ENCODE measurements around the gene FGR.

FGR gene

GRCh38 chr1:27671964-27672749 is 37.2 kb upstream of the FGR start, which contains the start of gene IFI6:
TSS of gene IFI6 (minus strand) at chr1:27672192. CDS start at chr1:27669314, 2,878 bp downstream.
- no peaks in the 10 kb centered on the region for H3K9me2 ChIP-seq (replicated peaks; ENCODE audit: control insufficient read depth, low read length)
- H3K27ac ChIP-seq (ENCODE audit: low read depth, low read length): no peak within 1 kb of the TSS
- no peak for TF ChIP-seq EZH2phosphoT487 (IDR thresholded peaks at IDR 0.05; ENCODE audit: borderline replicate concordance, low read length)
- TF ChIP-seq, protein P1, sequence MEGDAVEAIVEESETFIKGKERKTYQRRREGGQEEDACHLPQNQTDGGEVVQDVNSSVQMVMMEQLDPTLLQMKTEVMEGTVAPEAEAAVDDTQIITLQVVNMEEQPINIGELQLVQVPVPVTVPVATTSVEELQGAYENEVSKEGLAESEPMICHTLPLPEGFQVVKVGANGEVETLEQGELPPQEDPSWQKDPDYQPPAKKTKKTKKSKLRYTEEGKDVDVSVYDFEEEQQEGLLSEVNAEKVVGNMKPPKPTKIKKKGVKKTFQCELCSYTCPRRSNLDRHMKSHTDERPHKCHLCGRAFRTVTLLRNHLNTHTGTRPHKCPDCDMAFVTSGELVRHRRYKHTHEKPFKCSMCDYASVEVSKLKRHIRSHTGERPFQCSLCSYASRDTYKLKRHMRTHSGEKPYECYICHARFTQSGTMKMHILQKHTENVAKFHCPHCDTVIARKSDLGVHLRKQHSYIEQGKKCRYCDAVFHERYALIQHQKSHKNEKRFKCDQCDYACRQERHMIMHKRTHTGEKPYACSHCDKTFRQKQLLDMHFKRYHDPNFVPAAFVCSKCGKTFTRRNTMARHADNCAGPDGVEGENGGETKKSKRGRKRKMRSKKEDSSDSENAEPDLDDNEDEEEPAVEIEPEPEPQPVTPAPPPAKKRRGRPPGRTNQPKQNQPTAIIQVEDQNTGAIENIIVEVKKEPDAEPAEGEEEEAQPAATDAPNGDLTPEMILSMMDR (IDR thresholded peaks at IDR 0.05; ENCODE audit: low read depth, low read length, poor library complexity, severe bottlenecking): peak; percentile 37
- no peaks in the 10 kb centered on the region for H3K36me3 ChIP-seq (ENCODE audit: control insufficient read depth, low read length)
- H3K79me2 ChIP-seq (ENCODE audit: control insufficient read depth, low read length): no peaks in the 10 kb centered on the region
- H3K4me1 ChIP-seq (ENCODE audit: control insufficient read depth, low read length): peaks cover 20% of the 10 kb centered on the region
- H3K4me2 ChIP-seq (ENCODE audit: low read length): peak within 1 kb of the TSS; percentile 66
- peak within 1 kb of the TSS; percentile 64 for H3K4me3 ChIP-seq (ENCODE audit: low read length)
- no peaks in the 10 kb centered on the region for H4K20me1 ChIP-seq (ENCODE audit: control insufficient read depth, insufficient read depth, low read depth, low read length)
- no peaks in the 10 kb centered on the region for H3K9me3 ChIP-seq (ENCODE audit: control insufficient read depth, insufficient read depth, low read length)
- H3F3A ChIP-seq (ENCODE audit: control insufficient read depth, insufficient read depth): no peaks in the 10 kb centered on the region
- H3K27me3 ChIP-seq (ENCODE audit: control insufficient read depth, low read length): peaks cover 4% of the 10 kb centered on the region

GRCh38 chr1:27669876-27670275 is 34.9 kb upstream of the FGR start:
- peak overlapping the region; percentile 70; the same call in 1 of the 2 replicates for H3K4me2 ChIP-seq (ENCODE audit: low read length)
- no peaks in the 10 kb centered on the region for H3F3A ChIP-seq (ENCODE audit: control insufficient read depth, insufficient read depth)
- no peaks in the 10 kb centered on the region for H3K9me3 ChIP-seq (ENCODE audit: control insufficient read depth, insufficient read depth, low read length)
- H4K20me1 ChIP-seq (ENCODE audit: control insufficient read depth, insufficient read depth, low read depth, low read length): no peaks in the 10 kb centered on the region
- TF ChIP-seq, protein P1 (IDR thresholded peaks at IDR 0.05; ENCODE audit: low read depth, low read length, poor library complexity, severe bottlenecking): no peak
- no peaks in the 10 kb centered on the region for H3K79me2 ChIP-seq (ENCODE audit: control insufficient read depth, low read length)
- no peak overlapping the region for H3K4me3 ChIP-seq (ENCODE audit: low read length)
- no peak overlapping the region for H3K27ac ChIP-seq (ENCODE audit: low read depth, low read length)
- no peaks in the 10 kb centered on the region for H3K36me3 ChIP-seq (ENCODE audit: control insufficient read depth, low read length)
- peaks cover 4% of the 10 kb centered on the region for H3K27me3 ChIP-seq (ENCODE audit: control insufficient read depth, low read length)
- no peaks in the 10 kb centered on the region for H3K9me2 ChIP-seq (replicated peaks; ENCODE audit: control insufficient read depth, low read length)
- H3K4me1 ChIP-seq (ENCODE audit: control insufficient read depth, low read length): peaks cover 20% of the 10 kb centered on the region

DNA sequence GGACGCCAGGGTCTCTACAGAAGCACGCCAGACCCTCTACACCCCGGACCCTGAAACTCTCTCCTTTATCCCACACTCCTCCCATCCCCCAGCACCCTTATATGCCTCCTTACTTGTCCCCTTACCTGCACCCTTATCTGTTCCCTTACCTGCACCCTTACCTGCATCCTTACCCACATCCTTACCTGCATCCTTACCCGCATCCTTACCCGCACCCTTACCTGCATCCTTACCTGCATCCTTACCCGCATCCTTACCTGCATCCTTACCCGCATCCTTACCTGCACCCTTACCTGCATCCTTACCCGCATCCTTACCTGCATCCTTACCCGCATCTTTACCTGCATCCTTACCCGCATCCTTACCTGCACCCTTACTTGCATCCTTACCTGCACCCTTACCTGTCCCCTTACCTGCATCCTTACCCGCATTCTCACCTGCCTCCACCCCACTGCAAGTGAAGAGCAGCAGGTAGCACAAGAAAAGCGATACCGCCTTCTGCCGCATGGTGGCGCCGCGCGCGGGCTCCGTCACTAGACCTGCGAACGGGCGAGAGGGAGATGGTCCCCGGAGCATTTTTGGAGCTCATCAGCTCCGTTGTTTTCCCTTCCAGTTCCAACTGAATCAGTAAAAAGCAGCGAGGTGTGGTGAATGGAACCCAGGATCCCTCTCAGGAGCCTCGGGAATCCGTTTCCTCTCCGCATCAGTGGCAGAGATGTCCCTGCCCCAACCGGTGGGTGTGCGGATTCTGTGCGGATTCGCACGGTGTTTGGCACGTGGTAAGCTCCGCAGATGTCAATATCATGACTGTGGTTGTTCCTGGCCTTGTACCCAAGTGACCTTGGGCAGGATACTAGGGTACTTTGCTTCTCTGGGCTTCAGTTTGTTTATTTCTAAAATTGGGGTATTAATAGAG is 34.1 kb upstream of the FGR start:
- Histone ChIP-seq H3K4me3 (ENCODE audit: low read length) (peak overlapping the region; percentile 60), H3F3A (ENCODE audit: control insufficient read depth, insufficient read depth) (no peaks in the 10 kb centered on the region), H3K4me1 (ENCODE audit: control insufficient read depth, low read length) (peaks cover 20% of the 10 kb centered on the region), H3K9me2 (replicated peaks; ENCODE audit: control insufficient read depth, low read length) (no peaks in the 10 kb centered on the region), H4K20me1 (ENCODE audit: control insufficient read depth, insufficient read depth, low read depth, low read length) (no peaks in the 10 kb centered on the region), H3K79me2 (ENCODE audit: control insufficient read depth, low read length) (no peaks in the 10 kb centered on the region), H3K9me3 (ENCODE audit: control insufficient read depth, insufficient read depth, low read length) (no peaks in the 10 kb centered on the region), H3K4me2 (ENCODE audit: low read length) (peak overlapping the region; percentile 70), H3K36me3 (ENCODE audit: control insufficient read depth, low read length) (no peaks in the 10 kb centered on the region), H3K27me3 (ENCODE audit: control insufficient read depth, low read length) (peaks cover 4% of the 10 kb centered on the region), H3K27ac (ENCODE audit: low read depth, low read length) (no peak overlapping the region)
- TF ChIP-seq EZH2phosphoT487 (IDR thresholded peaks at IDR 0.05; ENCODE audit: borderline replicate concordance, low read length): no peak
- TF ChIP-seq, protein P1 (IDR thresholded peaks at IDR 0.05; ENCODE audit: low read depth, low read length, poor library complexity, severe bottlenecking): peak; percentile 87

Measured in DOHH2 (cell line).